GM23248 (cell line): ENCODE measurements around the gene SMARCB1. TPM values are rescaled to one million over a fixed set of nuclear protein-coding genes. Genes with fewer than 3 reads are reported as not detected.

ENCODE experiments used
- DNase-seq: peaks from one replicate; pipeline ENCODE4 v3.0.0-alpha.2; 2015
- H2AFZ ChIP-seq: fragments of 200-600 bp; sonication (generic); 2 replicates; pipeline ENCODE4 v1.6.1; 2016; ENCODE audit warnings: antibody characterized with exemption
- H3F3A ChIP-seq: fragments of 200-600 bp; sonication (generic); 2 replicates; pipeline ENCODE4 v1.6.1; 2016; ENCODE audit warnings: mild to moderate bottlenecking, antibody characterized with exemption, mixed run types; ENCODE audit not compliant: insufficient read depth
- H3K27ac ChIP-seq: fragments of 200-600 bp; sonication (generic); 2 replicates; pipeline ENCODE4 v1.5.1; 2016; ENCODE audit warnings: mild to moderate bottlenecking
- H3K27me3 ChIP-seq: fragments of 200-600 bp; sonication (generic); replicated peaks from 2 replicates; pipeline ENCODE4 v1.6.1; 2016; ENCODE audit warnings: mild to moderate bottlenecking; ENCODE audit not compliant: insufficient read depth
- H3K36me3 ChIP-seq: fragments of 200-600 bp; sonication (generic); 2 replicates; pipeline ENCODE4 v1.6.1; 2016; ENCODE audit warnings: low read depth, mild to moderate bottlenecking
- H3K4me1 ChIP-seq: fragments of 200-600 bp; sonication (generic); 2 replicates; pipeline ENCODE4 v1.6.1; 2016; ENCODE audit warnings: mild to moderate bottlenecking; ENCODE audit not compliant: insufficient read depth
- H3K4me2 ChIP-seq: fragments of 200-600 bp; sonication (generic); one replicate; pipeline ENCODE4 v1.6.1; 2016; ENCODE audit warnings: mild to moderate bottlenecking; ENCODE audit not compliant: unreplicated experiment
- H3K4me3 ChIP-seq: fragments of 200-600 bp; sonication (generic); 2 replicates; pipeline ENCODE4 v1.5.1; 2016; ENCODE audit warnings: mild to moderate bottlenecking
- H3K79me2 ChIP-seq: fragments of 200-600 bp; sonication (generic); 2 replicates; pipeline ENCODE4 v1.6.1; 2016; ENCODE audit warnings: mild to moderate bottlenecking; ENCODE audit not compliant: insufficient read depth
- H3K9ac ChIP-seq: fragments of 200-600 bp; sonication (generic); 2 replicates; pipeline ENCODE4 v1.6.1; 2016; ENCODE audit warnings: mild to moderate bottlenecking
- H3K9me2 ChIP-seq: fragments of 200-600 bp; sonication (generic); 2 replicates; pipeline ENCODE4 v1.6.1; 2016; ENCODE audit warnings: mixed run types, mild to moderate bottlenecking, moderate library complexity; ENCODE audit not compliant: insufficient read depth
- H3K9me3 ChIP-seq: fragments of 200-600 bp; sonication (generic); one replicate; pipeline ENCODE4 v1.6.1; 2017; ENCODE audit warnings: low read depth
- H4K20me1 ChIP-seq: fragments of 200-600 bp; sonication (generic); 2 replicates; pipeline ENCODE4 v1.6.0; 2016; ENCODE audit not compliant: insufficient read depth
- EZH2 ChIP-seq: fragments of 200-600 bp; sonication (generic); IDR thresholded peaks from 2 replicates; pipeline ENCODE4 v1.6.1; 2018; ENCODE audit warnings: antibody characterized with exemption, mild to moderate bottlenecking; ENCODE audit not compliant: insufficient read depth, poor library complexity, severe bottlenecking
- EZH2phosphoT487 ChIP-seq: fragments of 200-600 bp; sonication (generic); IDR thresholded peaks from 2 replicates; pipeline ENCODE4 v1.6.1; 2018; ENCODE audit warnings: antibody characterized with exemption, moderate library complexity, mild to moderate bottlenecking, low read depth; ENCODE audit not compliant: insufficient read depth
- WGBS, 2 experiments: methylation state at CpG; one replicate each; pipeline ENCODE4 v1.1.6; 2015 to 2017; ENCODE audit warnings: low lambda C conversion rate in 2 of 2, low coverage in 1 of 2; ENCODE audit errors: missing lambda C conversion rate in 2 of 2; 5-methylcytosine and 5-hydroxymethylcytosine counted together
- in situ Hi-C: fragments of 300-500 bp; cut with MboI; formaldehyde crosslinking; loops from 2 replicates; pipeline ENCODE4 v1.15.0; 2020
- polyA plus RNA-seq: library from polyadenylated mRNA; unstranded; fragments of >200 nt; fragmentation: Nextera tagmentation; extraction: Ambion mirVana; gene quantifications from 2 replicates; pipeline ENCODE4 v1.2.1, GENCODE V29; 2016
- total RNA-seq: library from RNA; depleted of rRNA; stranded (reverse); fragments of >200 nt; shearing (Covaris generic); gene quantifications from 2 replicates; pipeline ENCODE4 v1.2.3, GENCODE V29; 2014

The SMARCB1 gene
- total and polyA plus RNA-seq, 2 experiments from 2014 or later = 63.9 to 85.2 TPM

GRCh38 chr22:23822101-23822671 is 35.4 kb downstream of the SMARCB1 start:
- no peaks in the 10 kb centered on the region for H3K9me3 ChIP-seq
- in situ Hi-C loops = no loop called here
- H3K4me3 ChIP-seq = no peak overlapping the region
- 92 to 97% methylated on average over 4 to 6 of the region's 6 CpGs for WGBS, 2 experiments
- no peak overlapping the region for H3K27ac ChIP-seq
- no peak for TF ChIP-seq EZH2
- TF ChIP-seq EZH2phosphoT487 = no peak
- H3K27me3 ChIP-seq = no peaks in the 10 kb centered on the region
- no peak for DNase-seq
- no peak overlapping the region for H3K9ac ChIP-seq
- no peak overlapping the region for H2AFZ ChIP-seq
- no peaks in the 10 kb centered on the region for H3F3A ChIP-seq
- 0 out of 2 replicates have a peak, but pooled peaks cover 3% of the 10 kb centered on the region for H3K79me2 ChIP-seq
- H3K4me1 ChIP-seq = peaks cover 12% of the 10 kb centered on the region
- H3K36me3 ChIP-seq = peaks cover 9% of the 10 kb centered on the region; the same call in 1 of the 2 replicates
- H4K20me1 ChIP-seq = no peaks in the 10 kb centered on the region
- no peaks in the 10 kb centered on the region for H3K9me2 ChIP-seq
- no peak overlapping the region for H3K4me2 ChIP-seq

GRCh38 chr22:23823331-23823791 is 36.6 kb downstream of the SMARCB1 start:
- no peak overlapping the region for H3K4me2 ChIP-seq
- 0 out of 2 replicates have a peak, but pooled peaks cover 3% of the 10 kb centered on the region for H3K79me2 ChIP-seq
- 0 out of 2 replicates have a peak, but pooled peaks cover 1% of the 10 kb centered on the region for H3F3A ChIP-seq
- H3K9me3 ChIP-seq = no peaks in the 10 kb centered on the region
- H3K27ac ChIP-seq = no peak overlapping the region
- peaks cover 9% of the 10 kb centered on the region; the same call in 1 of the 2 replicates for H3K36me3 ChIP-seq
- 86 to 88% methylated on average over 14 of the region's 14 CpGs for WGBS, 2 experiments
- no peaks in the 10 kb centered on the region for H3K9me2 ChIP-seq
- H2AFZ ChIP-seq = no peak overlapping the region
- H3K4me1 ChIP-seq = peaks cover 12% of the 10 kb centered on the region
- no peak for TF ChIP-seq EZH2phosphoT487
- no peak for TF ChIP-seq EZH2
- in situ Hi-C loops = no loop called here
- H3K9ac ChIP-seq = no peak overlapping the region
- no peaks in the 10 kb centered on the region for H4K20me1 ChIP-seq
- no peak overlapping the region for H3K4me3 ChIP-seq
- DNase-seq = no peak
- H3K27me3 ChIP-seq = no peaks in the 10 kb centered on the region

DNA sequence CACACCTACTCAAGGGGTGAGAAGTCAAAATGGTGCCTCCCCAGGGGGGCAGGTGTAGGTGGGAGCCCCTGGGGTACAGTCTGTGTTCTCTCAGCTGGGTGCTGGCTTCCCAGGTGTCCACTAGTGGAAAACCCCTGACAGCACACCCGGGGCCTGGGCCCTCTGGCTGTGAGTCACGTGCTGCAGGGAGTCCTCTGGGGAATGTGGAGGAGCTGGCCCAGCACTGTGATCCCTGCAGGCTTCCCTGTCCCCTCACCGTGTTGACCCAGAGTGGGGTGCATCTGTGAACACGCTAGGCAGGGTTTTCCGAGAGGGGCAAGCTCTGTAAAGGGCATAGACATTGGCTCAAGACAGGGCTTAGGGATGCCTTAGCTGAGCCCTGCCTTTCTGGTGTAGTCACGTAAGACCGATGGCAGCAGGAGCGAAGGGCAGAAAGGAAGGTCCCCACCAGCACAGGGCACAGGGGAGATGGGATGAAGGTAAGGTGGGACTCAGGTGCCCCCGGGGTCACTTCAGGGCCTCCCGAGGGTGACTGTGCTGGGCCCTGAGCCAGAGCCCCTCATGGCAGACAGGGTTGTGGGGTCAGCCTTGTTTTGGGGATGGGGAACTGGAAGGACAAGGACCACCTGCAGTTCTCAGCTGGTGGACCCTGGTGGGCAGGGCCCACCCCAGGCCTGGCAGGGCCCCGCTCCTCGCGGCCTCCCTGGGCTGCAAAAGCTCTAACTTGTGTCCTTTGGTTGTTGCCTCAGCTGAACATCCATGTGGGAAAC is 37.9 kb downstream of the SMARCB1 start:
- WGBS, 2 experiments = 97 to 99% methylated on average over 12 to 13 of the region's 13 CpGs
- H3K9me2 ChIP-seq = no peaks in the 10 kb centered on the region

GRCh38 chr22:23825246-23825905 is 38.6 kb downstream of the SMARCB1 start:
- peak overlapping the region; percentile 46 for H3K27ac ChIP-seq
- peak overlapping the region; percentile 57; the same call in 1 of the 2 replicates for H3K9ac ChIP-seq
- H4K20me1 ChIP-seq = no peaks in the 10 kb centered on the region
- no peak overlapping the region for H3K4me3 ChIP-seq
- no peak overlapping the region for H2AFZ ChIP-seq
- in situ Hi-C loops = no loop called here
- no peak for DNase-seq
- 92 to 95% methylated on average over 12 of the region's 12 CpGs for WGBS, 2 experiments
- TF ChIP-seq EZH2 (no peak), EZH2phosphoT487 (no peak)
- H3K36me3 ChIP-seq = peaks cover 5% of the 10 kb centered on the region; the same call in 1 of the 2 replicates
- peaks cover 22% of the 10 kb centered on the region for H3K4me1 ChIP-seq
- no peaks in the 10 kb centered on the region for H3K9me3 ChIP-seq
- no peaks in the 10 kb centered on the region for H3K27me3 ChIP-seq
- H3K9me2 ChIP-seq = no peaks in the 10 kb centered on the region
- no peak overlapping the region for H3K4me2 ChIP-seq
- H3F3A ChIP-seq = peaks cover 21% of the 10 kb centered on the region
- 0 out of 2 replicates have a peak, but pooled peaks cover 3% of the 10 kb centered on the region for H3K79me2 ChIP-seq

More for the DNA sequence above, 37.9 kb downstream of the SMARCB1 start:
- no peak overlapping the region for H3K27ac ChIP-seq
- no peaks in the 10 kb centered on the region for H3K27me3 ChIP-seq
- H3K4me2 ChIP-seq = no peak overlapping the region
- H3K4me3 ChIP-seq = no peak overlapping the region
- in situ Hi-C loops = no loop called here
- H3K9ac ChIP-seq = no peak overlapping the region
- H3K4me1 ChIP-seq = peaks cover 14% of the 10 kb centered on the region
- no peak for TF ChIP-seq EZH2phosphoT487
- TF ChIP-seq EZH2 = no peak
- peaks cover 9% of the 10 kb centered on the region; the same call in 1 of the 2 replicates for H3K36me3 ChIP-seq
- 0 out of 2 replicates have a peak, but pooled peaks cover 3% of the 10 kb centered on the region for H3K79me2 ChIP-seq
- H4K20me1 ChIP-seq = no peaks in the 10 kb centered on the region
- no peak overlapping the region for H2AFZ ChIP-seq
- H3F3A ChIP-seq = peaks cover 14% of the 10 kb centered on the region
- H3K9me3 ChIP-seq = no peaks in the 10 kb centered on the region
- DNase-seq = no peak
